Measurements from ENCODE around the gene FAM228B.
"Not testable (repeated sequence)": the region's sequence is repeated elsewhere in the genome, so short reads cannot be mapped to it uniquely, and the experiment has no call there.

The FAM228B gene

DNA sequence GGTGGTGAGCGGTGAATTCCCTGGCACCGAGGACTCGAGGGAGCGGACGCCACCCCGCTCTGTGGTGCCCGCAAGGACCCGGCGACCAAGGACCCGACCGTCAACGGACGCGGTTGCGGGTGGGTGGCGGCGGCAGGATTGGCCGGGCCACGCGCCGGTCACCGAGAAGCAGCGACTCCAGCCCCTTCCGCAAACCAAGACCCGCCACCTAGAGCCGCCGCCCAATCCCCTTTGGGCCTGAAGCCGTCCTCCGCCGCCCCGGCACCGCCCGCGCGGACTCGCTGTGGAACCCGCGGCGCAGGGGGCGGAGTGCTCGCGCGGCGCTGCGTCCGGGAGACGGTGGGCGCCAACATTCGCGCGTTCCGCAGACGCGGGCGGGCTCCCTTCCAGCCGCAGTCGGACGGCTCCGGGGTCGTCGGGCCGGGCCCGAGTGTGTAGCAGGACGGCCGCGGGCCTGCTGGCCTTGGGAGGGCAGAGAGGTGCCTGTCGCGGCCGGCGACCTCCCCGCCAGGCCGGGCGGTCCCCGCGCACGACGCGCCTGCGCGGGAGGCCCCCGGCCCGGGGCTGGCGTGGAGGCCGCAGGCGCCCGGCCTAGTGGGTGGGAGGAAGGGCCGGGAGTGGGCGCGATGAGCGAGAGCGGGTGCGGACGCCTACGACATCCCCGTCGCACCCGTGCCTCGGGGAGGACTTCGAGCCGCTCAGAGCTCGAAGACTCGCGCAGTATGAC is at the start of gene FAM228B, which contains the start of gene PFN4:
Gene FAM228B (plus strand): TSS at position 275 of the 727 bp plus-strand sequence. CDS start 893 bp downstream, outside the sequence.
Gene PFN4 (minus strand): TSS at position 140 of the 727 bp plus-strand sequence. CDS start 799 bp downstream, outside the sequence.
- peak; percentile 83 for DNase-seq (ENCODE audit: low spot score)

DNA sequence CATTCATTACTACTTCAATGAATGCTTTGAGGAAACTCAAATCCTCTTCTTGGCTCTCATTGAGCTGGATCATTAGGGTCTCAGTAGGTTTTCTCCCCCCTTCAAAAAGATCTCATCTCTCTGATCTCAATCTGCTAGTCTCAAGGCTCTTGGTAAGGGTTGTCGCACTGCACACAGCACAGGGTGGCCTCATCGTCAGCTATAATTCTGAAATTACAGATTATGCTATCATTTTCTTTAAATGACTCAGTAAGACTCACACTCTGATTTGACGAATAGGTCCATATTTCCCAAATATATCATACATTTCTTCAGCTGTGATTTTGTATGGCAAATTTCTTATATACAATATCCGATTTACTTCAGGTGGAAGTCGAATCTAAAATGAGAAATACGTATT is 49.5 kb upstream of the FAM228B start:
- no peak for DNase-seq (ENCODE audit: low spot score)

DNA sequence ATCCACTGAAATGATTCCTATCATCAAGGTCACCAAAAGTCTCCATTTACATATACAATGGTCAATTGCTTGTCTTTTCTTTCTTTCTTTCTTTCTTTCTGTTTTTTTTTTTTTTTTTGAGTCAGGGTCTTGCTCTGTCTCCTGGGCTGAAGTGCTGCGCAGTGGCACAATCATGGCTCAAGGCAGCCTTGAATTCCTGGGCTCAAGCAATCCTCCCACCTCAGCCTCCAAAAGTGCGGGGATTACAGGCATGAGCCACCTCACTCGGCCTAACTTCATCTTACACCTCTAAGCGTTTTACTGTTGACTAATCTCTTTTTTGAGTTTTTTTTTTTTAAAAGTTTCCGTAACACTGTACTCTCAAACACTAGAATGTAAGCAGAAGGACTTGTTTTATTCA is 48.0 kb upstream of the FAM228B start:
- no peak for DNase-seq (ENCODE audit: low spot score)

DNA sequence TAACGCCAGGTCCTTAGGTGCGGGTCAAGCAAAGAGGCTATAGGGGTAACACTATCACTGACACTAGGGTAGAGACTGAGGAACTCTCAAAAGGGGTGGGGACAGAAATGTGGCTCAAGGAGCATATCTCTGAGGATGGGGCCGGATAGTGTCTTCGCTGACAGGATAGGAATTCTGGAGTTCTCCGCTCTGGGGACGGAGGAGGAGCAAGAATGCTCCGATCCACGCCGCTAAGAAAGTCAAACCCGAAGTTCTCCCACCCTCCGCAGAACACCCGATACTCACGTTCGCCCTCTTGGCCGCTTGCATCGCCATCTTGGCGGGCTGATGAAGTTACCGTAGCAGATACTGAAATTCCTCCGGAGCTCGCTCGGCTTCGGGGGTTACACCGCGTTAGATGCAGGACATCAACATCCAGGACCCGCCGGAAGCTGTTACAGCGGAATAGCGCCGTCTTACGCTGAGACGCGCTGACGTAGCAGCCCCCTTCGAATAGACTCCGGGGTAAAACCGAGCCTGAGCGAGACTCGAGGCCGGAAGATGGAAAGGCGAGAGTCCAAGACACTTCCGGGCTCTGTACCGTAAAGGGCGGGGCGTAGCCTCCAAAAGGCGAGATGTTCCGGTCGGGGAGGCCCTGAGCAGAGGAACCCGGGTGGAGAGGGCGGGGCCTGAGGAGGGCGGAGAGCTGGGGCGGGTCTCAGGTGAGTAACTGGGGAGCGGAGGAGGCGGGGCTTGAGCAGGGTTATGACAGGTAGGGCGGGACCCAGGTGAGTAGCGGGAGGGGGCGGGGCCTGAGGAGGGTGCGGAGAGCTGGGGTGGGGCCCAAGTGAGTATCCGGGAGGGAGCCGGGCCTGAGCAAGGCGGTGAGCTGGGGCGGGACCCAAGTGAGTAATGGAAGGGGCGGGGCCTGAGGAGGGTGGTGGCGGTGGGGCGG is 47.1 kb upstream of the FAM228B start, which contains the start of gene SF3B6:
Gene SF3B6 (minus strand): TSS at position 412 of the 934 bp plus-strand sequence. CDS start 97 bp downstream, at position 315.
- DNase-seq (ENCODE audit: low spot score) = peak; percentile 97

DNA sequence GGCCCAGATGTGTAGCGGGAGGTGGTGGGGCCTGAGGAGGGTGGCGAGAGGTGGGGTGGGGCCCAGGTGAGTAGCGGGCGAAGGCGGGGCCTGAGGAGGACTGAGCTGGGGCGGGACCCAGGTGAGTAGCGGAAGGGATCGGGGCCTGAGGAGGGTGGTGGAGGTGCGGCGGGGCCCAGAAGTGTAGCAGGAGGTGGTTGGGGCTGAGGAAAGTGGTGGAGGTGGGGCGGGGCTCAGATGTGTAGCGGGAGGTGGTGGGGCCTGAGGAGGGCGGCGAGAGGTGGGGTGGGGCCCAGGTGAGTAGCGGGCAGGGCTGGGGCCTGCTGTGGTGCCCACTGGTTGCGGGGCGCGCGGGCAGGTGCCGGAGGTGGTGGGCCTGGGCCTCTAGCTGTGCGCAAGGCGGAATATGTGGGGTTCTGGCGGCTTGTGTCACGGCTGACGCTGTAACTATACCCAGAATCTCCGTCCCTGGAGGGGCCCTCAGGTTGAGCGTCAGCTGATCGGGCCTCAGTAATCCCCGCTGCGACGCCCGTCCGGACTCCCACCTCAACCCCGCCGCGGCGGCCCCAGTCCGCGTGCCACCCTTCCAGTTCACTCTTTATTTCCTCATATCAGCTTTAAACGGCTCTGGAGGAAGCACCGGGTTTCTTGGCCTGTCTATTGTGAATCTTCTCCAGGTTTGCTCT is 46.3 kb upstream of the FAM228B start:
- DNase-seq (ENCODE audit: low spot score) = peak; percentile 26

DNA sequence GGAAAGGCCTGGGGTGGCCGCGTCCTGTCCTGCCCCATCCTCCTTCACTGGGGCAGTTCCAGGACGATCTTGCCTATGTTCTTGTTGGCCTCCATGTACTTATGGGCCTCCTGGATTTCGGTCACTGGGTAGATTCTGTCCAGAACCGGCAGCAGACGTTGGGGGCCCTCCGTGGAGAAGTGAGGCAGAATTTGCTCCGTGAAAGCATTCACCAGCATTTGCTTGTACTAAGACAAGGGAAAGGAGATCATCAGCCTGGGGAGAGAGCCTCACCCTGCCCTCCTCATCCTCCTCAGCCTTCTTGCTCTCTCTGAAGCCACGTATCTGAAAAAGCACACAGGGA is 45.8 kb upstream of the FAM228B start:
- DNase-seq (ENCODE audit: low spot score) = no peak

DNA sequence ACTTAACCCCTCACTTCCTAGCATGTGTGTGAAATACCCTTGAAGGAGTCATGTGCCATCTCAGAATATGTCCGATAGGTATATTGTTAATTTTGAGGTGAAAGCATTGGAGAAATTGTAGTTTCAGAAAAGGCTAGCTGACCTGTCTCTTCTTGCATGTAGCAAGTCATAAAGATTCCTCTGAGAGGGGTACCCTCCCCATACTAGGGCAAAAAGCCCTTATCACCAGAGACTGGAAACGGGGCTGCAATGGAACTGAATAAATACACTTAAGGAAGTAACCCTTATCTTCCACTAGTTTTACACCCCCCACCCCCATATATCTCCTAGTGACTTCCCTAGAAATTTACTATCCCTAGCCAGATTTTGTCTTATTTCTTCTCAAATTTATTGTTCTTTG is 45.4 kb upstream of the FAM228B start:
- DNase-seq (ENCODE audit: low spot score) = no peak

DNA sequence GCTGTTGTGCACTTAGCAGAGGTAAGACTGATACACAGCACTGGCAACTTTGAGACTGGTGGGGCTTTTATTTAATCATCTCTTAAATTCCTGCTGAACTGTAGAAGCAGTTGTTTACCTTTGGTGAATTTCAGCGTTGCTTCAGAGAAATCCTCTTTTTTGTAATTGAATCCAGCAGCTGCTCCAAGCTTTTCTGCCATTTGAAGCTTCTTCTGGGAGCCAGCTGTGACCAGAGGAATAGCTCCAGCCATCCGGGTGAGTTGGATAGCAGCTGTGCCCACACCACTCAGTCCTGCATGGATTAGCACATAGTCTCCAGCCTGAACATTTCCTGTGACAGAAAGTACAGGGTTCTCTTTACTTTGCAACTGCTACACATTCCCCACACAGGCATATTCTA is 42.6 kb upstream of the FAM228B start:
- no peak for DNase-seq (ENCODE audit: low spot score)

DNA sequence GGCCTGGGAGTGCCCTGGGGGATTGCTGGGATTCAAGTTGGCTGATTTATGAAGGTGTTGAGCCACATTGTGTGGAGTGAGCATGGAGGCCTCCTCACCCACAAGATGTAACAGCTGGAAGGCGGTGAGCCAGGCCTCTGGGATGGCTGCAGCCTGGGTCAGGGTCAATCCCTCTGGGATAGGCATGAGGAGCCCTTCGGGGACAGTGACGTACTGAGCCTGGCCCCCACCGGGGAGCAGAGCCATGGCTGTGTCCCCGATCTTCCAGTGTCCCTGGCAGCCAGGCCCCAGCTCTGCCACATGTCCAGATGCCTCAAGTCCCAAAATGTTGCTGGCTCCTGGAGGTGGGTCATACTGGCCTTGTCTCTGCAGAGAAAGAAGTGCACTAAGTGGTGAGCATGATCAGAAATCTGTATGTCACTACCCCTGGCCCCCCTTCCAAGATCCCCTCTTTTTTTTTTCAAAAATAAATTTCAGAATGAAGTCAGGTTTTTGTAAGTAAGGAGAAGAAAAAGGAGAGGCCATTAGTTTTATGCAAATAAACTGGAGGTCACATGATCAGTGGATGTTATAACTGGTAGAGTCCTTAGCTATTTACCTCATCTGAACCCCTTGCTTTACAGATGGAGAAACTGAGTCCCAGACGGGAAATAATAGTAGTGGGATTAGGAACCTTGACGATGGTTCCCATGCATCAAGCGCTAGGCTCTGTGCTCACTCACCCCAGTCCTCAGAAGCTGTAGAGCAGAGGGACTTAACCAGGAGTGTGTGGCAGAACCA is 40.3 kb upstream of the FAM228B start:
- no peak for DNase-seq (ENCODE audit: low spot score)

DNA sequence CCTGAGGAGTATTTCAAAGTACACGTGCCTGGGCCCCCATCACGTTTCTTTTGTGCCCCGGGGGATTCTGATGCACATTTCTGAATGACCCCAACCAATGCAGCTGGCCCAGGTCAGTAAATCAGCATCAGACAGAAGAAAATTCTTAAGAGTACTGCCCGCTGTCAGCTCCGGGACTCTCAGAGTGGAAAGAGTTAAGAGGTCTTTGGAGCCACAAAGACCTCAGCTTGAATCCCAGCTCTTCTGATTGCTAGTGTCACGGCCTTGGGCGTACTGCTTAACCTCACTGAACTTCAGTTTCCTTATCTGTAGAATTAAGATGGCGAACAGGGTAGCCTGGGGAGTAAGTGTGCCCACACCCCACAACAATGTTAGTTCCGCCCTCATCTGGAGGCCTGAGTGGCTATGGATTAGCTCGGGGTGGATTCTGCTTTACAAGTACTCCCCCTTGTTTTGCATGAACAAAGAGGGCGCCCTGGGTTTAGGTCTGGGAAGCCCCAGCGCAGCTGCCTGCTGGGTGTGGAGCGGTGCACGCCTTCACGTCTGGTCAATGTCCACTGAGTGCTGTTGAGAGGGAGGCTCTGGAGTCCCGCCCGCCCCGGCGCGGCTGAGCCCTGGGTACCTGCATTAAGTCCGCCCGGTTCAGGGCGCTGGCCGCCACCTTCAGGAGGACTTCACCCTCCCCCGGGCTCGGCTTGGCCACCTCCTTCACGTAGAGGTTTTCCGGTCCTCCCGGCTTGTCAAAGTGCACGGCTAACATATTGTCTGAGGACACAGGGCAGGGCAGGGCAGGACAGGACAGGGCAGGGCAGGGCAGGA is 39.5 kb upstream of the FAM228B start:
- DNase-seq (ENCODE audit: low spot score) = no peak

DNA sequence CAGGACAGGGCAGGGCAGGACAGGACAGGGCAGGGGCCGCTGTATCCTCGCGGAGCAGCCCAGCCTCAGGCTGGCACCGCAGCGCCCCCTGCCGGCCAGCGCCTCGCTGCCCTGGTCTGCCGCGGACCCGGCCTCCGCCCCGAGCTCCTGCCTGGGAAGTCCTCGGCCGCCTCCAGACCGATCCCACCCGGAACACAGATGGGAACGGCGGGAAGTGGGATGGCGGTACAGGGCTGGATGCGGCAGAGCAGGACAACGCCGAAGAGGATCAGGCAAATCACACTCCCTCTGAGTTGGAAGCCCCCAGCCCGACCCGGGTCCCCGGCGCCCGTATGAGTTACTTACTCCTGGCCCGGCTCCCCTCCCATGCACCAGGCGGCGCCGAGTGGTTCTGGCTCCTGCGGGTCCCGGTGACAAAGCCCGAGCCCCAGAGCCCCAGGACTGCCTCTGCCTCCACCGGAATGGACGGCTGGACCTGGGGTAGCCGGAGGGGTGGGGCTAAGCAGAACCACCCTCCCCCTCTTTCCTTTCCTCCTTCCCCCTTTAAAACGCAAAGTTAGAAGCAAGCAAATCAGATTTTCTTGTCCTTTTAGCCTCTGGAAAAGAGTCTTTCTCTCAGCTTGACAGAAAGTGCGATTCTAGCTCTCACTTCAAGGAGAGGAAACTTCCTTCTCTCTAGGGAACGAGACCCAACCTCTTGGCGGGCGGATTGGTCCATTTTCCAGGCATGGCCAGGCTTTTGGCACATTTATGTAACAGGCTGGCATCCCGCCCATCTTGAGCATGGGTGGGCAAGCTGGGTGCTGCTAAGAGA is 38.7 kb upstream of the FAM228B start, which contains the start of gene TP53I3:
Gene TP53I3 (minus strand): TSS at position 449 of the 814 bp plus-strand sequence. CDS start 508 bp downstream, outside the sequence.
- DNase-seq (ENCODE audit: low spot score) = peak; percentile 73

DNA sequence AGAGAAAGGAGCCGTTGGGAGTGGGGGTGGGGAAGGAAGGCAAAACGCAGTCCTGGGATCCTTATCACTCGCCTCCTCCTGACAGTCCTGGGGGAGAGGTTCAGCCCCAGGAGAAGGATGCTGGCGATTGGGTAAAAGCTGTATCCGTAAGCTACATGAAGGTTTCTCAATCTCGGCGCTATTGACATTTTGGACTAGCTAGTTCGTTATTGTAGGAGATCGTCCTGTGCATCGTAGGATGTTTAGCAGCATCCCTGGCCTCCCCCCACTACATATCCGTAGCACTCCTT is 38.1 kb upstream of the FAM228B start:
- DNase-seq (ENCODE audit: low spot score) = no peak

DNA sequence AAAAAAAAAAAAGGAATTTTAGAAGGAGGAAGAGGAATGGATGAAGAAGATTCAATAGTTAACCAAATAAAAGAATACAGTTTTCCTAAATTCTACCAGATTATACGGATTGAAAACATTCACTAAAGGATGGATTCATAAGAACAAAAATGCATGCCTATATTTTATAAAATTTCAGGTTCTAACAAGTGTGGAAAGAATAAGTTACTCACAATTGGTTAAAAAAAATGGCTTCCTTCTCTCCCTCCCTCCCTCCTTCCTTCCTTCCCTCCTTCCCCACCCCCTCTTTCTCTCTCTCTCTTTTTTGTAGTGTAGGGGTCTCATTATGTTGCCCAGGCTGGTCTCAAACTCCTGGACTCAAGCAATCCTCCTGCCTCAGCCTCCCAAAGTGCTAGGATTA is 37.0 kb upstream of the FAM228B start:
- no peak for DNase-seq (ENCODE audit: low spot score)

DNA sequence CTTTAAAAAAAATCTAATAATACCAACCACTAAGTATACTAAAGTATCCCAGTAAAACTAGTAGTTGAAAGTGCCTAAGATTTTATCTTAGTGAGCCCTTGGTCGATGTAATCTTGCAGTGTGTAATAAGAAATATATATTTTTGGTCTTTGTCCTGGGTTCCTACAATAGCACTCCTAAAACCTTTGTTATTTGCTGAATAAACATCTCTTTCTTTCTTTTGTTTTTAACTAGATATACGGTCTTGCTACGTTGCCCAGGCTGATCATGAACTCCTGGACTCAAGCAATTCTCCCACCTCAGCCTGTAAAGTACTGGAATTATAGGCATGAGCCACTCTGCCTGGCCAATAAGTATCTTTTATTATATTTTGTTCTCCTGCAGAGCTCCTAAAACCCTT is 36.2 kb upstream of the FAM228B start:
- DNase-seq (ENCODE audit: low spot score) = no peak

DNA sequence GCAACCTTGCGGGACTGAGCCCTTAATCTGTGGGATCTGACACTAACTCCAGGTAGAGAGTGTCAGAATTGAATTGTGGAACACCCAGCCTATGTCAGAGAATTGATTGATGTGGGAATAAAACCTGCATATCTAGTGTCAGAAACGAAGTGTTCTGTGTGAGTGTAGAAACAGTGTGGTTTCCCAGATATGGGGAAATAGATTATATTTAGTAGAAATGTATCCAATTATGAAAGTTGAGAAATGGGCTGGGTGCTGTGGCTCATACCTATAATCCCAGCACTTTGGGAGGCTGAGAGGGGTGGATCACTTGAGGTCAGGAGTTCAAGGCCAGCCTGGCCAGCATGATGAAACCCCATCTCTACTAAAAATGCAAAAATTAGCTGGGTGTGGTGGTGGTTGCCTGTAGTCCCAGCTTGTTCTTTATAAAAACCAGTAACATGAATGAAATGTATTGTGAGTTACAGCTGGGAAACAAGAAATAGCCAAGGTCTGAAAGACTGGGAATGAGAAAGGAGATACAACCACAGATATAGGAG is 34.4 kb upstream of the FAM228B start:
- DNase-seq (ENCODE audit: low spot score) = no peak

DNA sequence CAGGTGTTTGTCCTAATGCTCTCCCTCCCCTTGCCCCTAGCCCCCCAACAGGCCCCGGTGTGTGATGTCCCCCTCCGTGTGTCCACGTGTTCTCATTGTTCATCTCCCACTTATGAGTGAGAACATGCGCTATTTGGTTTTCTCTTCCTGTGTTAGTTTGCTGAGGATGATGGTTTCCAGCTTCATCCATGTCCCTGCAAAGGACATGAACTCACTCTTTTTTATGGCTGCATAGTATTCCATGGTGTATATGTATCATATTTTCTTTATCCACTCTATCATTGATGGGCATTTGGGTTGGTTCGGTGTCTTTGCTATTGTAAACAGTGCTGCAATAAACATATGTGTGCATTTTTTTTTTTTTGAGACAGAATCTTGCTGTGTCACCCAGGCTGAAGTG is 30.0 kb upstream of the FAM228B start:
- not testable (repeated sequence) for DNase-seq (ENCODE audit: low spot score)

DNA sequence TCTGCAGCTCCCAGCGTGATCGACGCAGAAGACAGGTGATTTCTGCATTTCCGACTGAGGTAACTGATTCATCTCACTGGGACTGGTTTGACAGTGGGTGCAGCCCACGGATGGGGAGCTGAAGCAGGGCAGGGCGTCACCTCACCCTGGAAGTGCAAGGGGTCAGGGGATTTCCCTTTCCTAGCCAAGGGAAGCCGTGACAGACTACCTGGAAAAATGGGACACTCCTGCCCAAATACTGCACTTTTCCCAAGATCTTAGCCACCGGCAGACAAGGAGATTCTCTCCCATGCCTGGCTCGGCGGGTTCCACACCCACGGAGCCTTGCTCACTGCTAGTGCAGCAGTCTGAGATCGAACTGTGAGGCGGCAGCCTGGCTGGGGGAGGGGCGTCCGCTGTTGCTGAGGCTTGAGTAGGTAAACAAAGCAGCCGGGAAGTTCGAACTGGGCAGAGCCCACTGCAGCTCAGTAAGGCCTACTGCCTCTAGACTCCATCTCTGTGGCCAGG is 28.0 kb upstream of the FAM228B start:
- DNase-seq (ENCODE audit: low spot score) = not testable (repeated sequence)

DNA sequence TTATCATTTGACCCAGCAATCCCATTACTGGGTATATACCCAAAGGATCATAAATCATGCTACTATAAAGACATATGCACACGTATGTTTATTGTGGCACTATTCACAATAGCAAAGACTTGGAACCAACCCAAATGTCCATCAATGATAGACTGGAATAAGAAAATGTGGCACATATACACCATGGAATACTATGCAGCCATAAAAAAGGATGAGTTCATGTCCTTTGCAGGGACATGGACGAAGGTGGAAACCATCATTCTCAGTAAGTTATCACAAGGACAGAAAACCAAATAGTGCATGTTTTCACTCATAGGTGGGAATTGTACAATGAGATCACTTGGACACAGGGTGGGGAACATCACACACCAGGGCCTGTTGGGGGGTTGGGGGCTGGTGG is 22.5 kb upstream of the FAM228B start:
- DNase-seq (ENCODE audit: low spot score) = not testable (repeated sequence)

DNA sequence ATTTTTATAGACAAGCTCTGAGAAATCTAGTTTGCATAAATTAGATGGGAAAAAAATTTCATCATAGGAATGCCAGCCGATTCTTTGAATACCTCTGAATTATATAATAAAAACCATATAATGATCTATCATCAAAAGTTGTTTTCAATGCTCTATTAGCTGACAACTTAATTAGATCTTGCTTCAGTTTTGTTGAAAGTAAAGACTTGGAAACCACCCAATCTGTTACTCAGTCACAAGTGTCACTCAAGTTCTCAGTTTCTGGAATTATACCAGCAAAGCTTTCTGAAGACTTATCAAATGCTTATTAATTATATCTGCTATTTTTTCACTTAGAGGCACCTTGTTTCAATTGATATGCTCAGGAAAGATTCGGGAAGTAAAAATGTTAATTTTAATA is 21.3 kb upstream of the FAM228B start:
- no peak for DNase-seq (ENCODE audit: low spot score)
